Esophagus muscularis mucosa (tissue), 3 donors: ENCODE results near the gene NEK5.

Experiments used
- POLR2A ChIP-seq: fragments of 450-650 bp; IDR thresholded peaks from one replicate; pipeline ENCODE4 v1.6.1; 2017; ENCODE audit warnings: antibody characterized with exemption, moderate library complexity, mild to moderate bottlenecking, low read depth
- TF ChIP-seq, protein P1 (sequence below), 3 experiments: fragments of 200-600 bp in 2 of 3; fragments of 450-650 bp in 1 of 3; sonication (generic) in 2 of 3; IDR thresholded peaks; one replicate each; pipeline ENCODE4 v1.5.1; 2017 to 2019; ENCODE audit warnings: antibody characterized with exemption in 3 of 3, mild to moderate bottlenecking in 2 of 3, moderate library complexity in 1 of 3

DNA sequence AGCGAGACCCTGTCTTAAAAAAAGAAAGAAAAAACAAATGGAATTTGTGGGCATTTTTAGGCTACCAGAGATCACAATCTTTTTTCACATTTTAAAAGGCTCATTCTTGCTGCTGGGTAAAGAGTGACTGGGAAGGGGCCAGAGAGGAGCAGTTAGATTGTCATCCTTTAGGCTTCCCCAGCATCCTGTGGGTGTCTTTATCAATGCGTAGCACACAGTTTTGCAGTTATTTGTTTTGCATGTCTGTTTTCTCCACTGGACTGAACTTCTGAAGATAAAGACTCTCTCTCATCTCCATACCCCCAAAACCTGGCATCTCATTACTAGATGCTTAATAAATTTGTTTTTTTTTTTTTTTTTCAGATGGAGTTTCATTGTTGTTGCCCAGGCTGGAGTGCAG, 106.5 kb downstream of the NEK5 start:
- TF ChIP-seq, protein P1, sequence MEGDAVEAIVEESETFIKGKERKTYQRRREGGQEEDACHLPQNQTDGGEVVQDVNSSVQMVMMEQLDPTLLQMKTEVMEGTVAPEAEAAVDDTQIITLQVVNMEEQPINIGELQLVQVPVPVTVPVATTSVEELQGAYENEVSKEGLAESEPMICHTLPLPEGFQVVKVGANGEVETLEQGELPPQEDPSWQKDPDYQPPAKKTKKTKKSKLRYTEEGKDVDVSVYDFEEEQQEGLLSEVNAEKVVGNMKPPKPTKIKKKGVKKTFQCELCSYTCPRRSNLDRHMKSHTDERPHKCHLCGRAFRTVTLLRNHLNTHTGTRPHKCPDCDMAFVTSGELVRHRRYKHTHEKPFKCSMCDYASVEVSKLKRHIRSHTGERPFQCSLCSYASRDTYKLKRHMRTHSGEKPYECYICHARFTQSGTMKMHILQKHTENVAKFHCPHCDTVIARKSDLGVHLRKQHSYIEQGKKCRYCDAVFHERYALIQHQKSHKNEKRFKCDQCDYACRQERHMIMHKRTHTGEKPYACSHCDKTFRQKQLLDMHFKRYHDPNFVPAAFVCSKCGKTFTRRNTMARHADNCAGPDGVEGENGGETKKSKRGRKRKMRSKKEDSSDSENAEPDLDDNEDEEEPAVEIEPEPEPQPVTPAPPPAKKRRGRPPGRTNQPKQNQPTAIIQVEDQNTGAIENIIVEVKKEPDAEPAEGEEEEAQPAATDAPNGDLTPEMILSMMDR (IDR thresholded peaks at IDR 0.05): no peak
- TF ChIP-seq POLR2A: no peak
